IPS-18a (cell line): ENCODE measurements around the gene NUAK1.

Source experiments
- H3K27ac ChIP-seq: one replicate; pipeline ENCODE4 v1.5.1; 2013; ENCODE audit warnings: low read length
- H3K27me3 ChIP-seq: one replicate; pipeline ENCODE4 v1.6.1; 2013; ENCODE audit warnings: mild to moderate bottlenecking, low read length; ENCODE audit not compliant: control insufficient read depth, insufficient read depth
- H3K36me3 ChIP-seq: one replicate; pipeline ENCODE4 v1.6.1; 2013; ENCODE audit warnings: low read depth, low read length; ENCODE audit not compliant: control insufficient read depth
- H3K4me1 ChIP-seq: one replicate; pipeline ENCODE4 v1.6.1; 2013; ENCODE audit warnings: low read depth, low read length; ENCODE audit not compliant: control insufficient read depth
- H3K4me3 ChIP-seq: one replicate; pipeline ENCODE4 v1.5.1; 2013; ENCODE audit warnings: low read length
- H3K9ac ChIP-seq: one replicate; pipeline ENCODE4 v1.6.1; 2013; ENCODE audit warnings: mild to moderate bottlenecking, low read length, moderate library complexity
- H3K9me3 ChIP-seq: one replicate; pipeline ENCODE4 v1.6.1; 2013; ENCODE audit warnings: low read depth, low read length; ENCODE audit not compliant: control insufficient read depth

Gene NUAK1

DNA sequence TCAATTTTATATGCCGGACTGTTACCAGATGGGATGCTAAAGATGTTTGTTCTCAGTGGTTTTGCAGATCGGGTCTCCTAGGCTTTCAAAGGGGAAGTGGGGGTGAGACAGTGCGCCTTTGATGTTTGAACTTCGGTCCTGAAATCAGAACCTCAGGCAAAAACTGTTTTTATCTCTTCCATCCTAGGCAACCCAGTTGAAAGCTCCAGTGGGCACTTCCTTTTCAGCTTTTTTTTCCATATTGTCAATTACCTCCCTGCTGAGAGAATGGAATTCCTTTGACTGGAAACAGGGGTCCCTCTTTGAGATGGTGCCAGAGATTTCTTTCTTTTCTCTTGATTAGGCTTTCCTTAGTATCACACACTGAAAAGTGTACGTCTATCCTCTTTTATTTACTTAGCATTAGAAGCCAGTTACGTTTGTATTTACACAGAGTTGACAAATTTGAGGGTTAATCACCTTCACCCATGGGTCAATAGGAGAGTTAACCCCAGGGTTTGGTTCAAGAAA, 40.0 kb downstream of the NUAK1 start:
- Histone ChIP-seq H3K4me1 (peaks cover 22% of the 10 kb centered on the region), H3K27me3 (no peaks in the 10 kb centered on the region), H3K9ac (no peak overlapping the region), H3K27ac (no peak overlapping the region), H3K9me3 (no peaks in the 10 kb centered on the region), H3K36me3 (no peaks in the 10 kb centered on the region), H3K4me3 (no peak overlapping the region)

DNA sequence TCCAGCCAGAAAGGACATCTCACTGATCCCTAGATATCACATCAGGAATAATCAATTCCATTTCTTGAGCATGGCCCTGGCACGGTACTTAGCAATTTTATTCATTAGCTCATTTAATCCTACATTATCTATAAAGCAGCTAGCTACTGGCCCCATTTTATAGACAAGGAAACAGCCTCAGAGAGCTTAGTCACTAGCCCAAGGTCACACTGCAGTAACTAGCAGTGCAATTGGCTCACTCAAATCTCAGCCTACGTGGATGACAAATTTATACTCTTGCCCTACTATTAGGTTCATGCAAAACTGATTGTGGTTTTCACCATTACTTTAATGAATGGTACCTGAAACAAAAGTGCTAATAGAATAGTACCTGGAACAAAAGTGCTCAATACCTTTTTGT, 41.7 kb downstream of the NUAK1 start:
- no peak overlapping the region for H3K4me3 ChIP-seq

DNA sequence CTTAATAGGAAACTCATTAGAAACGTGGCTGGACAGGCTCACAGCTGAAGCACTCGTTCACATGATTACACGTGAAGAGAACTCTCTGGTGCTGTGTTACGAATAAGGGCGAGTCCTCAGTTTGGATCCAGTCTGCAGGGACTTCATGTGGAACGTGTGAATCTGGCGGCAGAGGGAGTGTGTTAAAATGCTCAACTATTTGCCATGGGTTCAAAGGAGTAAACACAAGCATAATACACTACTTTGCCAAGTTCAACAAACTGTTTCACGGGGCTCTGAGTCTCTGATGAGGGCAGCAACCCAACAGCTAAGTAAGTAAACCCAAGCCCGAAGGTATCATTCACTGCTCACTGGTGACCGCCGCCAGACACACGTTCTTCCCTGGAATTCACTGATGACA, 42.4 kb downstream of the NUAK1 start:
- Histone ChIP-seq H3K27me3 (no peaks in the 10 kb centered on the region), H3K9ac (no peak overlapping the region), H3K4me1 (peaks cover 22% of the 10 kb centered on the region), H3K27ac (no peak overlapping the region), H3K36me3 (no peaks in the 10 kb centered on the region), H3K4me3 (no peak overlapping the region), H3K9me3 (no peaks in the 10 kb centered on the region)

More for the DNA sequence above, 41.7 kb downstream of the NUAK1 start:
- Histone ChIP-seq H3K36me3 (no peaks in the 10 kb centered on the region), H3K27me3 (no peaks in the 10 kb centered on the region), H3K4me1 (peaks cover 22% of the 10 kb centered on the region), H3K9me3 (no peaks in the 10 kb centered on the region), H3K9ac (no peak overlapping the region), H3K27ac (no peak overlapping the region)

DNA sequence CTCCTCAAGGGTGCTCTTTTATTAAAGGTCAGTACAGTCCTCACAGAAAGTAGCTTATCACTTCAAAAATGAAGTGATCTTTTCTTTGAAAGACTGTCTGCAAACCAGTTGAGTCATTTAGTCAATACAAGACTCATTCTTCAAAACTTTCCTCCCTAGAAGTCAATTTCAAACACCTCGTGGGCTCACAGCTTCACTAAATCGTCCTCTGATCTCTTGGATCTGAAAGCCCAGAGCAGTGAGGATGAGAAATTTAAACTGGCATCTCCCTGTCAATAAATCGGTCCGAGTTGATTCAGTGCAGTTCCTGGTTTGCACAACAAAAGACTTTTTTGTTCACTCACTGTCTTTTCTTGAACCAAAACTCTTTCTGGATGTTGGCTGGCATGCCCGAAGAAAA, 44.5 kb downstream of the NUAK1 start:
- H3K27ac ChIP-seq = no peak overlapping the region
- peaks cover 21% of the 10 kb centered on the region for H3K4me1 ChIP-seq
- no peak overlapping the region for H3K4me3 ChIP-seq
- H3K36me3 ChIP-seq = no peaks in the 10 kb centered on the region
- H3K9ac ChIP-seq = no peak overlapping the region
- no peaks in the 10 kb centered on the region for H3K27me3 ChIP-seq
- no peaks in the 10 kb centered on the region for H3K9me3 ChIP-seq

DNA sequence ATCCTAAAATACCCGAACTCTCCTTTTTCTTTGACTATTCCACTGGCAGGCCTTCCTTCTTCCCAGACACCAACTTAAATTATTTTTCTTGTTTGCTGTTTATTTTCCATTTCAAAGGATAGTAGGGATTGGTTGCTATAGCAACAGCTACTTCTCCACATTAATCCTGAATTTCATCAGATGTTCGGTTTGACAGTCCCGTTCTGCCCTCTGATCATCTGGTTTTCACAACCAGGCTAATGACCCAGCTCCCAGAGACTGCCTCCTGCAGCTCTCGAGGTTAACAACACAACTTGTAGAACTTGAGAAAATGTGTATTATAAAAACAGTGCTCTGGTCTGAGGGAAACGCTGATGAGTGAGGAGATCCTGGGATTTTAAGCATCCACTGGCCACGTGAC, 45.5 kb downstream of the NUAK1 start:
- Histone ChIP-seq H3K27ac (no peak overlapping the region), H3K4me1 (peaks cover 10% of the 10 kb centered on the region), H3K36me3 (no peaks in the 10 kb centered on the region)

DNA sequence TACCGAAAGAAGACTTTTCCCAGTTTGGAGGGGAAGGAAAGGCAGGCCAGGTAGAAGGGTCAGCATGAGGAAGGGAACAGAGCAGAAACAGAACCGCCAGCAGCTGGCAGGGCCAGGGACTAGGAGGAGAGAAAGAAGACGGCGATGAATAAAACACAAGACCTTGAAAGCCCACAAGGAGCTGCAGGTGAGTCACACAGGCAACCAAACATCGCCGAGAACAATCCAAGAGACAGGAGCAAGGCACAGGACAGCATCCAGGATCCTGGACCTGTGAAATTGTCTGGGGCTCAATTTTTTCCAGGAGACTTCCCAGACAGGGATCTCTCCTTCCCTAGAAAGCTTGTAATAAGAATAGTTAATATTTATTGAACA, 47.3 kb downstream of the NUAK1 start:
- Histone ChIP-seq H3K4me1 (no peaks in the 10 kb centered on the region), H3K4me3 (no peak overlapping the region), H3K27ac (no peak overlapping the region), H3K9ac (no peak overlapping the region), H3K27me3 (no peaks in the 10 kb centered on the region), H3K9me3 (no peaks in the 10 kb centered on the region), H3K36me3 (no peaks in the 10 kb centered on the region)

More for the DNA sequence above, 45.5 kb downstream of the NUAK1 start:
- H3K9me3 ChIP-seq = no peaks in the 10 kb centered on the region
- no peak overlapping the region for H3K4me3 ChIP-seq
- H3K9ac ChIP-seq = no peak overlapping the region
- H3K27me3 ChIP-seq = no peaks in the 10 kb centered on the region

DNA sequence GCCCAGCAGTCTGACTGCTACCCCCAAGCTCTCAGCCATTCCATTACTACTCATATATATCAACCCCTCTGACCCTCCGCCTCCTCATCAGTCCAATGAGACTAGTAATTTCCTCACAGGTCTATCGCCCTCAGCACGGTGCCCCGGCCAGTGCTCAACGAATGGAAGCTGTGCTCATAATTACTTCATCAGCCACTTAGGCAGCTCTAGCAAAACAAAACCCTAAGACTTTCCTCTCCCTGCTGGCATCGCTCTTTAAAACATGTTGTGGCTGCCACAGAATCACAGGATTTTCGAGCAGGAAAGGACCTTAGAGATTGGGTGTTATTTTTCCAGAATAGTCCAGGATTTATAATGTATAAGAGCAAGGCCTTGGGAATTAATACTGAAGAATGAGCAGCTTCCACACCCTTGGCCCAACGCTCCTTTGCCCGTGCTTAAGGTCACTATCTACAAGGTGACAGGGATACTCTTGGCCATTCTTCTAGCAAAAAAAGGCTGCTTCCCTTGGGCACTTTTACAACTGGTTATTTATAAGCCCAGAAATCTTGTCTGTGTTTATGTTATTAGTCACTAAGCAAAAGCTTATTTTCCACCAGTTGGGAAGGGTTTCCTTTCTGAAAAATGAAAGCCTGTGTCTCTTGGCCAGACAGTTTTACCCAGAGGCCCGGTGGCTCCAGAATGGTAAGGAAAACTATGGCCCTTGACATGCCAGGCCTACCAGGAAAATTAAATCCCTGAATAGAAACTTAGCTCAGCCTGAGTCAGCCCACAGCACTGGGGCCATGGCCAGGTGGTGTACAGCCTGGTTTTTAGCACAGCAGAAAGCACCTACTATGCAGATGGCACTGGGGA, 47.9 kb downstream of the NUAK1 start:
- Histone ChIP-seq H3K36me3 (no peaks in the 10 kb centered on the region), H3K4me1 (no peaks in the 10 kb centered on the region), H3K27ac (no peak overlapping the region), H3K27me3 (no peaks in the 10 kb centered on the region), H3K9me3 (no peaks in the 10 kb centered on the region), H3K9ac (no peak overlapping the region), H3K4me3 (no peak overlapping the region)

DNA sequence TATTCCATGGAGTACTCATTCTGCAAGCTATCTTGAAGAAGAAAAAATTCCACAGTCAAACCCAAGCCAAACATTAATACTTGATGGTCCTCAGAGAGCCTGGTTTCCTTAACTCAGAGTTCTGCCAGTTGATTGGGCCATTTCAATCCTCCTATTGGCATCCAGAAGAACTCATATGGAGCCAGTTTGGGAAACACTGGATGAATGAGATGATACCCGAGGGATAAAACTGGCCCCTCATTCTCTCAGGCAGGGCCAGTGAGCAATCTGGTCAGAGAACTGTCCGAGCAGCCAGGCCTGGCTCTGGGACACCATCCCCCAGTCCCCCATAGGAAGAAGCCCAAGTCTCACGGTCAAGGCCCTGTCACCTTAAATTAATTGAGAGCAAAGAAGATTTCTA, 48.8 kb downstream of the NUAK1 start:
- H3K27me3 ChIP-seq = no peaks in the 10 kb centered on the region
- H3K36me3 ChIP-seq = no peaks in the 10 kb centered on the region
- H3K9me3 ChIP-seq = no peaks in the 10 kb centered on the region
- H3K9ac ChIP-seq = no peak overlapping the region
- no peak overlapping the region for H3K4me3 ChIP-seq
- no peak overlapping the region for H3K27ac ChIP-seq
- no peaks in the 10 kb centered on the region for H3K4me1 ChIP-seq

DNA sequence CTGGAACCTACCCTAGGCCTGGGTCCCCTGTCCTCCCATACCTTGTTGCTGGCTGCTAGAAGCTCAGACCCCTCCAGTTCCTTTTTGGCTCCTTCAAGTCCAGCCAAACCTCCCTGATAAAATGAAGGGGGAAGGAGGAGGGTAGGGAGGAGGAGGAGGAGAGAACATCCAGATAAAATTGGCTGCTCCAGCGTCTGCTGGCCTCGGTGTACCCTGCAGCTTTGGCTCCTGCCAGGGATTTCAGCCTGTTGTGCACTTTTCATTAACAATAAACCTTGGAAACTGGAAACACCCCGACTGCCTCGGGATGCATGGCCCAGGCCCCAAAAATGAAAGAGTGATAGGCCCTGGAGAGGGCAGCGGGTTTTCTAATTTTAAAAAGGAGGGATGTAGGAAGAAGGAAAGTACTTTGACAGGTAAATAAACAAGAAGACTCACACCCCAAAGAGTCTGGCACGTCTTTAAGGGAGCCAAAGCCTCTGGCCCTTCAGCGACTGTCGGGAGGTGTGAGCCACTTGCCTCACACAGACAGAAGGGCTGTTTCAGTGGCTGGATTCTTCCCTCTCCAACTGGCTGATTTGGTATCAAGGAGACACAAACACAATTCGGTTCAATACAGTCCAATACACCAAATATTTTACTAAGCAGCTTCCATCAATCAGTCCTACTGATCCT, 49.8 kb downstream of the NUAK1 start:
- Histone ChIP-seq H3K27ac (no peak overlapping the region), H3K36me3 (no peaks in the 10 kb centered on the region), H3K9me3 (no peaks in the 10 kb centered on the region), H3K9ac (no peak overlapping the region), H3K27me3 (no peaks in the 10 kb centered on the region), H3K4me1 (no peaks in the 10 kb centered on the region), H3K4me3 (no peak overlapping the region)

DNA sequence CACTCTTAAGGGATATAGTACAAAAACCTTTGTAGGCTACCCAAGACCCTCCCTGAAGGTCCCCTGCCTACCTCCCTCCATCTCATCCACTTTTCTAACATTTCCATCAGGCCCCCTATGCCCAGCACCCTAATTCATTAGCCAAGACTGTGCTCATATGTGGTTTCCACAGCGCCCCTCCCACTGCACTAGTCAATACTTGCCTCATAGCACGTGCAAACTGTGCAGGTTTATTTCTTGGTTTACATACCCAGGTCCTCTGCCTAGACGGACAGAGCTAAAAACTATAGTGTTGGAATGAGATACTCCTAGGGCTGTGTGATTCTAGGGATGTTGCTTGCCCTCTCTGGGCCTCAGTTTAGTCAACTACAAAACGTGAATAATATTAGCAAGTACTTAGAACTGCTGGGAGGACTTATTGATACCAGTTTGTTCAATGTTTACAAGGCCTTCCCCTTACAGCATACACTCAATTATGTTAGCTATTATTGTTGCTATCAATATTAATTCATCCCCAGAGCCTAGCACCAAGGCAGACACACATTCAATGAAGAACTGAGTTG, 50.4 kb downstream of the NUAK1 start:
- Histone ChIP-seq H3K4me3 (no peak overlapping the region), H3K27ac (no peak overlapping the region), H3K9ac (no peak overlapping the region), H3K4me1 (peaks cover 5% of the 10 kb centered on the region), H3K36me3 (peaks cover 2% of the 10 kb centered on the region), H3K27me3 (no peaks in the 10 kb centered on the region), H3K9me3 (no peaks in the 10 kb centered on the region)

DNA sequence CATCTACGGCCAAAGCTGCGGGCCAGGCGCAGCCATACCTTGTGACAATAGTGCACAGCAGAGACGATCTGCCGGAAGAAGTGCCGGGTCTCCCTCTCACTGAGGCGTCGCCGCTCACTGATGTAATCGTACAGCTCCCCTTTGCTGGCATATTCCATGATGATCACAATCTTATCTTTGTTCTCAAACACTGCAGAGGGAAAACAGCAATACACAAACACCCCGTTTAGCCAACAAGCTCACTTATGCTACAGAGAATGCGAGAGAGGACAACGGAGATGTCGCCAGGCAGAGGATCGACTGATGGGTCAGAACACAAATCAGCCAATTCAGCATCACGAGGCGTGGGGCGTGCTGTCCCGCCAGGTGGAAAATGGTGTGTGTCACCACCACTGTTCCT, 52.1 kb downstream of the NUAK1 start:
- H3K27ac ChIP-seq = no peak overlapping the region
- H3K4me1 ChIP-seq = peaks cover 5% of the 10 kb centered on the region
- no peak overlapping the region for H3K9ac ChIP-seq
- no peaks in the 10 kb centered on the region for H3K27me3 ChIP-seq
- no peak overlapping the region for H3K4me3 ChIP-seq
- H3K9me3 ChIP-seq = no peaks in the 10 kb centered on the region
- H3K36me3 ChIP-seq = peaks cover 15% of the 10 kb centered on the region
